ENCODE results near the gene PLEKHA6.

DNA sequence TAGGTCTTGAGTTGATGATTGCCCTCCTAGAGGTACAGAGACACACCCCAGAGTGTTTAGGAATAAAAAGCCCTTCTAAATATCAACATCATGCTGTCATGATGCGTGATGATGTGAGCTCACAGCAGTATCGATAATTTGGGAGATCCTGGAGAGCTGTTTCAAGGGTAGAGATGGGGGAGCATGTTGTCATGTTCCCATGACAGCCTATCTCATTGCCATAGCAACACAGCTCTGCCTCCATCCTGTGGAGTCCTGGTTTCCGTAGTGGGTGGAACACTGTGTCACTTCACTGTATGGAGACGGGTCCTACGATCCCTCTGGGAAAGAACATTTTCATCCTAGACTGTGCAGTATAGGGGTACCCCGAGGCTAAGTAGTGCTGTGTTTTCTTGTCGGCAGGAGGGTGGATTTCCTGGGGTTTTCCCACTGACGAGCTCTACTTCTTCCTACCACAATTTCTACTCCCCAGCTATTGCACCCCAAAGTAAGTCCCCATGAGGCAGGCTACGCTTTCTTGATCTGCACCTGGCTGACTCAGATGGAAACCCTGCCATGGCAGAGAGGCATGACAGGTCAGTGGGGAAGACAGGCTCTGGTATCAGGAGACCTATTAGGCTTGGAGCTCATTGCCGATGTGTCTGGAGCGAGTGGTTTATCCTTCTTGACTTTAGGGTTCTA lies 170.6 kb downstream of the PLEKHA6 start:
- no peak for TF ChIP-seq FOS (IDR thresholded peaks at IDR 0.05; ENCODE audit: low read depth, low read length)
- TF ChIP-seq, protein P1, sequence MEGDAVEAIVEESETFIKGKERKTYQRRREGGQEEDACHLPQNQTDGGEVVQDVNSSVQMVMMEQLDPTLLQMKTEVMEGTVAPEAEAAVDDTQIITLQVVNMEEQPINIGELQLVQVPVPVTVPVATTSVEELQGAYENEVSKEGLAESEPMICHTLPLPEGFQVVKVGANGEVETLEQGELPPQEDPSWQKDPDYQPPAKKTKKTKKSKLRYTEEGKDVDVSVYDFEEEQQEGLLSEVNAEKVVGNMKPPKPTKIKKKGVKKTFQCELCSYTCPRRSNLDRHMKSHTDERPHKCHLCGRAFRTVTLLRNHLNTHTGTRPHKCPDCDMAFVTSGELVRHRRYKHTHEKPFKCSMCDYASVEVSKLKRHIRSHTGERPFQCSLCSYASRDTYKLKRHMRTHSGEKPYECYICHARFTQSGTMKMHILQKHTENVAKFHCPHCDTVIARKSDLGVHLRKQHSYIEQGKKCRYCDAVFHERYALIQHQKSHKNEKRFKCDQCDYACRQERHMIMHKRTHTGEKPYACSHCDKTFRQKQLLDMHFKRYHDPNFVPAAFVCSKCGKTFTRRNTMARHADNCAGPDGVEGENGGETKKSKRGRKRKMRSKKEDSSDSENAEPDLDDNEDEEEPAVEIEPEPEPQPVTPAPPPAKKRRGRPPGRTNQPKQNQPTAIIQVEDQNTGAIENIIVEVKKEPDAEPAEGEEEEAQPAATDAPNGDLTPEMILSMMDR (conservative IDR thresholded peaks at IDR 0.05; ENCODE audit: low read depth, low read length), result no peak
- no peak for TF ChIP-seq BHLHE40 (IDR thresholded peaks at IDR 0.05; ENCODE audit: low read depth, low read length)
- TF ChIP-seq POLR2A (IDR thresholded peaks at IDR 0.05; ENCODE audit: low read depth, low read length), result no peak
- no peak for TF ChIP-seq CEBPB (IDR thresholded peaks at IDR 0.05; ENCODE audit: low read depth, low read length)
- TF ChIP-seq, protein P2, sequence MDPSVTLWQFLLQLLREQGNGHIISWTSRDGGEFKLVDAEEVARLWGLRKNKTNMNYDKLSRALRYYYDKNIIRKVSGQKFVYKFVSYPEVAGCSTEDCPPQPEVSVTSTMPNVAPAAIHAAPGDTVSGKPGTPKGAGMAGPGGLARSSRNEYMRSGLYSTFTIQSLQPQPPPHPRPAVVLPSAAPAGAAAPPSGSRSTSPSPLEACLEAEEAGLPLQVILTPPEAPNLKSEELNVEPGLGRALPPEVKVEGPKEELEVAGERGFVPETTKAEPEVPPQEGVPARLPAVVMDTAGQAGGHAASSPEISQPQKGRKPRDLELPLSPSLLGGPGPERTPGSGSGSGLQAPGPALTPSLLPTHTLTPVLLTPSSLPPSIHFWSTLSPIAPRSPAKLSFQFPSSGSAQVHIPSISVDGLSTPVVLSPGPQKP (IDR thresholded peaks at IDR 0.05; ENCODE audit: borderline replicate concordance, low read depth, low read length), result no peak
- no peak for TF ChIP-seq RAD21 (IDR thresholded peaks at IDR 0.05; ENCODE audit: low read length)
- TF ChIP-seq NFE2L2 (IDR thresholded peaks at IDR 0.05; ENCODE audit: low read depth, low read length), result no peak
- no peak for TF ChIP-seq MAFK (IDR thresholded peaks at IDR 0.05; ENCODE audit: low read depth, low read length)
- no peak for TF ChIP-seq RFX5 (IDR thresholded peaks at IDR 0.05; ENCODE audit: low read depth, low read length)
- TF ChIP-seq, protein P3, sequence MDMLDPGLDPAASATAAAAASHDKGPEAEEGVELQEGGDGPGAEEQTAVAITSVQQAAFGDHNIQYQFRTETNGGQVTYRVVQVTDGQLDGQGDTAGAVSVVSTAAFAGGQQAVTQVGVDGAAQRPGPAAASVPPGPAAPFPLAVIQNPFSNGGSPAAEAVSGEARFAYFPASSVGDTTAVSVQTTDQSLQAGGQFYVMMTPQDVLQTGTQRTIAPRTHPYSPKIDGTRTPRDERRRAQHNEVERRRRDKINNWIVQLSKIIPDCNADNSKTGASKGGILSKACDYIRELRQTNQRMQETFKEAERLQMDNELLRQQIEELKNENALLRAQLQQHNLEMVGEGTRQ (IDR thresholded peaks at IDR 0.05; ENCODE audit: low read depth, low read length), result no peak
- TF ChIP-seq CHD1 (IDR thresholded peaks at IDR 0.05; ENCODE audit: low read depth, low read length), result no peak

Measured in IMR-90 (cell line).